Gastrocnemius medialis (tissue), 4 donors: ENCODE data around the gene CTIF. TPM values are rescaled to one million over a fixed set of nuclear protein-coding genes. Genes with fewer than 3 reads are reported as not detected.
"Not testable (repeated sequence)": the region's sequence is repeated elsewhere in the genome, so short reads cannot be mapped to it uniquely, and the experiment has no call there.

ENCODE experiments used
- ATAC-seq, 2 donors: fragments of 150-250 bp; one replicate each; pipeline ENCODE4 v1.9.1; 2016
- DNase-seq, 2 donors: peaks; one replicate each; pipeline ENCODE4 v3.0.0-alpha.2; 2019
- H3K27ac ChIP-seq, 4 donors: fragments of 200-600 bp; sonication (generic); 1 replicate in 1 of 4; 2 replicates in 3 of 4; pipeline ENCODE4 v1.5.1; 2016 to 2018; ENCODE audit warnings: mild to moderate bottlenecking in 2 of 4, moderate library complexity in 1 of 4
- H3K27me3 ChIP-seq, 3 donors: fragments of 200-600 bp; sonication (generic) in 2 of 3; 1 replicate in 1 of 3; 2 replicates in 2 of 3; pipeline versions ENCODE4 v1.5.1 to v1.6.0; 2016 to 2019; ENCODE audit warnings: mild to moderate bottlenecking in 1 of 3, moderate library complexity in 1 of 3
- H3K36me3 ChIP-seq, 2 donors: fragments of 200-600 bp; sonication (generic) in 1 of 2; one replicate each; pipeline ENCODE4 v1.5.1; 2017 to 2018
- H3K4me1 ChIP-seq, 2 donors: fragments of 200-600 bp; sonication (generic) in 1 of 2; one replicate each; pipeline ENCODE4 v1.5.1; 2016 to 2017; ENCODE audit warnings: mild to moderate bottlenecking in 2 of 2
- H3K4me3 ChIP-seq, 4 donors: fragments of 200-600 bp; sonication (generic) in 3 of 4; 1 replicate in 1 of 4; 2 replicates in 3 of 4; pipeline ENCODE4 v1.5.1; 2016 to 2019; ENCODE audit warnings: mild to moderate bottlenecking in 2 of 4
- H3K9me3 ChIP-seq, 3 donors: fragments of 200-600 bp; sonication (generic) in 2 of 3; 1 replicate in 1 of 3; 2 replicates in 2 of 3; pipeline ENCODE4 v1.5.1; 2016 to 2019
- POLR2A ChIP-seq, 2 donors: fragments of 450-650 bp; IDR thresholded peaks; one replicate each; pipeline ENCODE4 v1.6.1; 2017; ENCODE audit warnings: antibody characterized with exemption in 2 of 2, mild to moderate bottlenecking in 2 of 2, moderate library complexity in 2 of 2
- in situ Hi-C, 4 donors: fragments of 200-750 bp; cut with MboI; loops; one replicate each; pipeline versions ENCODE4 v1.15.0 to v1.8.0; 2017; ENCODE audit warnings: low sequenced_read_pairs in 4 of 4
- intact Hi-C: fragments of 100-400 bp; cut with DNase I; formaldehyde crosslinking; loops from one replicate; pipeline ENCODE4 v1.15.1; 2023; ENCODE audit warnings: low total_unique reads
- total RNA-seq, 4 donors: library from RNA; depleted of rRNA; stranded (reverse); fragments of >200 nt; gene quantifications; one replicate each; pipeline versions ENCODE4 v1.1.0 to v1.2.3, GENCODE V29; 2016
- TF ChIP-seq, protein P1 (sequence below), 5 experiments: fragments of 450-650 bp in 3 of 5; fragments of 200-600 bp in 2 of 5; sonication (generic) in 2 of 5; IDR thresholded peaks in 4 of 5; conservative IDR thresholded peaks in 1 of 5; 1 replicate in 4 of 5; 2 replicates in 1 of 5; pipeline ENCODE4 v1.5.1; 2016 to 2019; ENCODE audit warnings: antibody characterized with exemption in 5 of 5, mild to moderate bottlenecking in 3 of 5, moderate library complexity in 3 of 5

CTIF gene
- total RNA-seq, 4 donors from 2014 or later, result 20.2 to 35.4 (median 23.1) TPM

GRCh38 chr18:48497863-48498262 lies 41.0 kb upstream of the CTIF start:
- no peak overlapping the region for H3K27ac ChIP-seq
- TF ChIP-seq, protein P1, sequence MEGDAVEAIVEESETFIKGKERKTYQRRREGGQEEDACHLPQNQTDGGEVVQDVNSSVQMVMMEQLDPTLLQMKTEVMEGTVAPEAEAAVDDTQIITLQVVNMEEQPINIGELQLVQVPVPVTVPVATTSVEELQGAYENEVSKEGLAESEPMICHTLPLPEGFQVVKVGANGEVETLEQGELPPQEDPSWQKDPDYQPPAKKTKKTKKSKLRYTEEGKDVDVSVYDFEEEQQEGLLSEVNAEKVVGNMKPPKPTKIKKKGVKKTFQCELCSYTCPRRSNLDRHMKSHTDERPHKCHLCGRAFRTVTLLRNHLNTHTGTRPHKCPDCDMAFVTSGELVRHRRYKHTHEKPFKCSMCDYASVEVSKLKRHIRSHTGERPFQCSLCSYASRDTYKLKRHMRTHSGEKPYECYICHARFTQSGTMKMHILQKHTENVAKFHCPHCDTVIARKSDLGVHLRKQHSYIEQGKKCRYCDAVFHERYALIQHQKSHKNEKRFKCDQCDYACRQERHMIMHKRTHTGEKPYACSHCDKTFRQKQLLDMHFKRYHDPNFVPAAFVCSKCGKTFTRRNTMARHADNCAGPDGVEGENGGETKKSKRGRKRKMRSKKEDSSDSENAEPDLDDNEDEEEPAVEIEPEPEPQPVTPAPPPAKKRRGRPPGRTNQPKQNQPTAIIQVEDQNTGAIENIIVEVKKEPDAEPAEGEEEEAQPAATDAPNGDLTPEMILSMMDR (IDR thresholded peaks at IDR 0.05 in 4 of 5, conservative IDR thresholded peaks at IDR 0.05 in 1 of 5), result no peak
- TF ChIP-seq POLR2A (IDR thresholded peaks at IDR 0.05), result no peak
- DNase-seq (no peak), ATAC-seq (no peak)
- intact Hi-C loops (no loop called here), in situ Hi-C loops (no loop called here)
- H3K9me3 ChIP-seq, result no peaks in the 10 kb centered on the region
- H3K4me3 ChIP-seq, result no peak overlapping the region
- no peaks in the 10 kb centered on the region for H3K36me3 ChIP-seq
- no peaks in the 10 kb centered on the region for H3K4me1 ChIP-seq
- no peaks in the 10 kb centered on the region for H3K27me3 ChIP-seq

GRCh38 chr18:48500517-48500916 lies 38.3 kb upstream of the CTIF start:
- in situ Hi-C loops (no loop called here), intact Hi-C loops (no loop called here)
- TF ChIP-seq, protein P1 (IDR thresholded peaks at IDR 0.05 in 4 of 5, conservative IDR thresholded peaks at IDR 0.05 in 1 of 5), result no peak
- TF ChIP-seq POLR2A (IDR thresholded peaks at IDR 0.05), result no peak
- DNase-seq (no peak), ATAC-seq (no peak)
- H3K4me1 ChIP-seq, result no peaks in the 10 kb centered on the region
- no peaks in the 10 kb centered on the region for H3K9me3 ChIP-seq
- H3K4me3 ChIP-seq, result no peak overlapping the region
- H3K27ac ChIP-seq, result no peak overlapping the region
- H3K27me3 ChIP-seq, result no peaks in the 10 kb centered on the region
- no peaks in the 10 kb centered on the region for H3K36me3 ChIP-seq

DNA sequence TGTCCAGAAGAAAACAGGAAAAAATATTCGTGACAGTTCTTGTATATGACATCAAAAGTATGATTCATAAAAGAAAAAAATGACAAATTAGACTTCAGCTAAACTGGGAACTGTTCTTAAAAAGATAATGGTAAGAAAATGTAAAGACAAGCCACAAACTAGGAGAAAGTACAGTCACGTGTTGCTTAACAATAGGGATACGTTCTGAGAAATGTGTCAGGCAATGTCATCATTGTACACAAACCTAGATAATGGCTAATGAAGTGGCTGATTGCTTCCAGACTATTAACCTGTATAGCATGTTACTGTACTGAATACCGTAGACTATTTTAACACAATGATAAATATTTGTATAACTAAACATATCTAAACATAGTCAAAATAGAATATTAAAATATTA lies 35.9 kb upstream of the CTIF start:
- no peaks in the 10 kb centered on the region for H3K4me1 ChIP-seq
- no peak for DNase-seq
- H3K27me3 ChIP-seq, result no peaks in the 10 kb centered on the region
- intact Hi-C loops, result no loop called here
- H3K4me3 ChIP-seq, result no peak overlapping the region
- peaks cover 0 to 4% (median 0%) of the 10 kb centered on the region in 3 donors for H3K9me3 ChIP-seq
- in situ Hi-C loops, result no loop called here
- ATAC-seq, result no peak
- TF ChIP-seq, protein P1 (IDR thresholded peaks at IDR 0.05 in 4 of 5, conservative IDR thresholded peaks at IDR 0.05 in 1 of 5), result no peak
- no peak for TF ChIP-seq POLR2A (IDR thresholded peaks at IDR 0.05)
- no peaks in the 10 kb centered on the region for H3K36me3 ChIP-seq
- H3K27ac ChIP-seq, result no peak overlapping the region

- no peak overlapping the region for H3K4me3 ChIP-seq
- H3K27ac ChIP-seq, result no peak overlapping the region
- no peak for DNase-seq
- H3K9me3 ChIP-seq, result peaks cover 0 to 4% (median 0%) of the 10 kb centered on the region in 3 donors
- H3K36me3 ChIP-seq, result no peaks in the 10 kb centered on the region
- no peak for ATAC-seq
- H3K27me3 ChIP-seq, result no peaks in the 10 kb centered on the region
- no peak for TF ChIP-seq POLR2A (IDR thresholded peaks at IDR 0.05)
- in situ Hi-C loops (no loop called here), intact Hi-C loops (no loop called here)
- no peaks in the 10 kb centered on the region for H3K4me1 ChIP-seq
These were observed 34.0 kb upstream of the CTIF start for GRCh38 chr18:48504819-48505218.

DNA sequence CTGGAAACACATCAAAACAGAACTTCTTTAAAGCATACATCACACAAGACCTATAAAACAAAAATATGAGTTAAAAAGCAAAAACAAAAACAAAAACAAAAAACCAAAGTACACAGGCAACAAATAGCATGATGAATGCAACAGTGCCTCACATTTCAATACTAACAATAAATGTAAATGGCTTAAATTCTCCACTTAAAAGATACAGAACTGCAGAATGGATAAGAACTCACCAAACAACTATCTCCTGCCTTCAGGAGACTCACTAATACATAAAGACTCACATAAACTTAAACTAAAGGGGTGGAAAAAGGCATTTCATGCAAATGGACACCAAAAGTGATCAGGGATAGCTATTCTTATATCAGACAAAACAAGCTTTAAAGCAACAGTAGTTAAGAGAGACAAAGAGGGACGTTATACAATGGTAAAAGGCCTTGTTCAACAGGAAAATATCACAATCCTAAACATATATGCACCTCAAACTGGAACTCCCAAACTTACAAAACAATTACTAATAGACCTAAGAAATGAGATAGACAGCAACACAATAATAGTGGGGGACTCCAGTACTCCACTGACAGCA lies 31.8 kb upstream of the CTIF start:
- H3K4me1 ChIP-seq, ATAC-seq, in situ Hi-C loops, H3K4me3 ChIP-seq, DNase-seq, H3K27me3 ChIP-seq, H3K27ac ChIP-seq, H3K9me3 ChIP-seq, intact Hi-C loops, H3K36me3 ChIP-seq: not testable (repeated sequence)

- H3K4me3 ChIP-seq, H3K27me3 ChIP-seq, H3K36me3 ChIP-seq, H3K4me1 ChIP-seq, intact Hi-C loops, H3K9me3 ChIP-seq, ATAC-seq, DNase-seq, H3K27ac ChIP-seq, in situ Hi-C loops: not testable (repeated sequence)
These were observed 26.3 kb upstream of the CTIF start for GRCh38 chr18:48512498-48512897.
